ENCODE data around the gene TMEM145.

The TMEM145 gene

GRCh38 chr19:42357290-42357689 lies 44.2 kb downstream of the TMEM145 start:
- FAIRE-seq (no peak), DNase-seq (ENCODE audit: low spot score) (no peak)

- FAIRE-seq: no peak
Measured at GRCh38 chr19:42360787-42361544, 47.9 kb downstream of the TMEM145 start.

GRCh38 chr19:42361545-42361910 lies 48.4 kb downstream of the TMEM145 start:
- DNase-seq (ENCODE audit: low spot score): no peak
- no peak for FAIRE-seq

More at GRCh38 chr19:42360787-42361544, 47.9 kb downstream of the TMEM145 start:
- no peak for DNase-seq (ENCODE audit: low spot score)

GRCh38 chr19:42362342-42362741 lies 49.2 kb downstream of the TMEM145 start:
- FAIRE-seq: no peak

GRCh38 chr19:42362891-42363440 lies 49.9 kb downstream of the TMEM145 start:
- FAIRE-seq: no peak

More at GRCh38 chr19:42362342-42362741, 49.2 kb downstream of the TMEM145 start:
- no peak for DNase-seq (ENCODE audit: low spot score)

GRCh38 chr19:42363614-42364346 lies 50.7 kb downstream of the TMEM145 start:
- no peak for FAIRE-seq
- DNase-seq (ENCODE audit: low spot score): no peak

More at GRCh38 chr19:42362891-42363440, 49.9 kb downstream of the TMEM145 start:
- DNase-seq (ENCODE audit: low spot score): no peak

GRCh38 chr19:42366673-42367072 lies 53.6 kb downstream of the TMEM145 start:
- no peak for DNase-seq (ENCODE audit: low spot score)
- no peak for FAIRE-seq

- DNase-seq (ENCODE audit: low spot score) (no peak), FAIRE-seq (no peak)
Measured at GRCh38 chr19:42367929-42368328, 54.8 kb downstream of the TMEM145 start.

- no peak for FAIRE-seq
- DNase-seq (ENCODE audit: low spot score): no peak
Measured at GRCh38 chr19:42368360-42368759, 55.3 kb downstream of the TMEM145 start.

- no peak for FAIRE-seq
- no peak for DNase-seq (ENCODE audit: low spot score)
Measured at GRCh38 chr19:42368765-42369164, 55.7 kb downstream of the TMEM145 start.

- DNase-seq (ENCODE audit: low spot score): no peak
- no peak for FAIRE-seq
Measured at GRCh38 chr19:42369433-42370067, 56.4 kb downstream of the TMEM145 start.

- FAIRE-seq (no peak), DNase-seq (ENCODE audit: low spot score) (no peak)
Measured at GRCh38 chr19:42370068-42370520, 57.0 kb downstream of the TMEM145 start.

- FAIRE-seq (no peak), DNase-seq (ENCODE audit: low spot score) (no peak)
Measured at GRCh38 chr19:42370626-42371175, 57.6 kb downstream of the TMEM145 start.
